OCI-LY3 (cell line): ENCODE results near the gene GATA3.

Experiments used
- H2AFZ ChIP-seq: fragments of 200-600, 300-600 bp; shearing (Covaris generic); 2 replicates; pipeline ENCODE4 v1.6.0; 2014; ENCODE audit warnings: antibody characterized with exemption, low read depth, low read length
- H3K27ac ChIP-seq: fragments of 200-600, 300-600 bp; sonication (generic); 2 replicates; pipeline ENCODE4 v1.5.1; 2014; ENCODE audit warnings: mild to moderate bottlenecking, low read length, moderate library complexity, mixed read lengths
- H3K27me3 ChIP-seq: fragments of 200-600, 300-600 bp; sonication (generic); 2 replicates; pipeline ENCODE4 v1.6.1; 2014; ENCODE audit warnings: low read depth, low read length, mixed read lengths
- H3K36me3 ChIP-seq: fragments of 200-600, 300-600 bp; sonication (generic); replicated peaks from 2 replicates; pipeline ENCODE3; 2014; ENCODE audit warnings: low read depth, low read length, mixed read lengths
- H3K4me1 ChIP-seq: fragments of 300-600, 200-600 bp; sonication (generic); 2 replicates; pipeline ENCODE4 v1.6.1; 2014; ENCODE audit warnings: low read length, mixed read lengths
- H3K4me2 ChIP-seq: fragments of 200-600, 300-600 bp; sonication (generic); 2 replicates; pipeline ENCODE4 v1.6.1; 2014; ENCODE audit warnings: low read length, mixed read lengths
- H3K4me3 ChIP-seq: fragments of 300-600, 200-600 bp; sonication (generic); 2 replicates; pipeline ENCODE4 v1.5.1; 2014; ENCODE audit warnings: antibody characterized with exemption, mild to moderate bottlenecking, low read length, moderate library complexity
- H3K79me2 ChIP-seq: fragments of 300-600, 200-600 bp; shearing (Covaris generic); 2 replicates; pipeline ENCODE4 v1.6.1; 2014; ENCODE audit warnings: mild to moderate bottlenecking, low read length, mixed read lengths
- H3K9ac ChIP-seq: fragments of 300-600, 200-600 bp; shearing (Covaris generic); 2 replicates; pipeline ENCODE4 v1.6.0; 2014; ENCODE audit warnings: mild to moderate bottlenecking, low read length, moderate library complexity
- H3K9me3 ChIP-seq: fragments of 200-600, 300-600 bp; shearing (Covaris generic); 2 replicates; pipeline ENCODE4 v1.6.1; 2014; ENCODE audit warnings: low read length, mixed read lengths; ENCODE audit not compliant: insufficient read depth
- H4K20me1 ChIP-seq: fragments of 200-600, 300-600 bp; sonication (generic); 2 replicates; pipeline ENCODE4 v1.6.1; 2016; ENCODE audit warnings: low read length, mixed read lengths; ENCODE audit not compliant: insufficient read depth
- EZH2phosphoT487 ChIP-seq: fragments of 200-600 bp; shearing (Covaris generic); IDR thresholded peaks from 2 replicates; pipeline ENCODE4 v1.6.1; 2018; ENCODE audit warnings: antibody characterized with exemption, mixed run types, low read depth
- TF ChIP-seq, protein P1 (sequence below): fragments of 200-600, 300-600 bp; sonication (generic); IDR thresholded peaks from 2 replicates; pipeline ENCODE4 v1.5.1; 2014; ENCODE audit warnings: antibody characterized with exemption, low read length, low read depth

Gene GATA3

DNA sequence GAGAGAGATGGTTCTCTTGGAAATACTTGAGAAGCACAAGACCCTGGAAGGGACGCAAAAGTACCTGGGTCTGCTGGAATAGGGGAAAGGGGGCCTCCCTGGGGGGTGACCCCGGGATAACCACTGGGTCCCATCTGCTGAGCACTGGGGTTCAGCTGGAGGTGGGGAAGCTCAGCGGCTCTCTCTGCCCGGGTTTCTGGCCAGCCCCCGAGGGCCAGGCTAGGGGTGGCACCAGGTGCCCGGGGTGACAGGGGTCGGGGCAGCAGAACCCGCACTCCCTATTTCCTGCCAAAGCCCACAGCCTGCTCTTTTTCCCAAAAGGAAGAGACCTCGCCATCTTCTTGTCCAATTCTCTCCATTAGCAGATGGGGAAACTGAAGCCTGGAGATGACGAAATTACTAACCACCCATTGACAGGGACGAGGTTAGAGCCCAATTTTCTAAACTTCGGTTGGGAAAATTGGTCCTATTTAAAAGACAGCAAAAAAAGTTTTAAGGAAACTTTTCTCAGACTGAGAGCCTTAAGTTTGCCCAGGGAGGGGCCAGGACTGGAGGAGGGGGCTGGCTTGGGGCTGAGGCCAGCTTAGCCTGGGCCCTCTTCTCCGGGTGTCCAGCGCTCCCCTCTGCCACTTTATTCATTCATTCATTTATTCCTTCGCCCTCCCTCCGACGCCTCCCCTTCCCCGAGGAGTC lies 17.8 kb upstream of the GATA3 start:
- Histone ChIP-seq H2AFZ (no peak overlapping the region), H3K4me1 (no peaks in the 10 kb centered on the region), H3K27me3 (peaks cover 11% of the 10 kb centered on the region), H3K9me3 (no peaks in the 10 kb centered on the region), H3K4me2 (no peak overlapping the region), H3K79me2 (no peaks in the 10 kb centered on the region), H3K36me3 (no peaks in the 10 kb centered on the region), H3K9ac (no peak overlapping the region), H4K20me1 (no peaks in the 10 kb centered on the region), H3K27ac (no peak overlapping the region), H3K4me3 (no peak overlapping the region)
- no peak for TF ChIP-seq EZH2phosphoT487
- TF ChIP-seq, protein P1, sequence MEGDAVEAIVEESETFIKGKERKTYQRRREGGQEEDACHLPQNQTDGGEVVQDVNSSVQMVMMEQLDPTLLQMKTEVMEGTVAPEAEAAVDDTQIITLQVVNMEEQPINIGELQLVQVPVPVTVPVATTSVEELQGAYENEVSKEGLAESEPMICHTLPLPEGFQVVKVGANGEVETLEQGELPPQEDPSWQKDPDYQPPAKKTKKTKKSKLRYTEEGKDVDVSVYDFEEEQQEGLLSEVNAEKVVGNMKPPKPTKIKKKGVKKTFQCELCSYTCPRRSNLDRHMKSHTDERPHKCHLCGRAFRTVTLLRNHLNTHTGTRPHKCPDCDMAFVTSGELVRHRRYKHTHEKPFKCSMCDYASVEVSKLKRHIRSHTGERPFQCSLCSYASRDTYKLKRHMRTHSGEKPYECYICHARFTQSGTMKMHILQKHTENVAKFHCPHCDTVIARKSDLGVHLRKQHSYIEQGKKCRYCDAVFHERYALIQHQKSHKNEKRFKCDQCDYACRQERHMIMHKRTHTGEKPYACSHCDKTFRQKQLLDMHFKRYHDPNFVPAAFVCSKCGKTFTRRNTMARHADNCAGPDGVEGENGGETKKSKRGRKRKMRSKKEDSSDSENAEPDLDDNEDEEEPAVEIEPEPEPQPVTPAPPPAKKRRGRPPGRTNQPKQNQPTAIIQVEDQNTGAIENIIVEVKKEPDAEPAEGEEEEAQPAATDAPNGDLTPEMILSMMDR, result no peak

GRCh38 chr10:8037199-8037801 lies 17.2 kb upstream of the GATA3 start:
- no peaks in the 10 kb centered on the region for H4K20me1 ChIP-seq
- no peak overlapping the region for H3K9ac ChIP-seq
- no peak overlapping the region for H3K27ac ChIP-seq
- no peaks in the 10 kb centered on the region for H3K36me3 ChIP-seq
- H3K79me2 ChIP-seq, result no peaks in the 10 kb centered on the region
- no peak overlapping the region for H3K4me2 ChIP-seq
- H3K4me3 ChIP-seq, result no peak overlapping the region
- peaks cover 14% of the 10 kb centered on the region for H3K27me3 ChIP-seq
- no peak overlapping the region for H2AFZ ChIP-seq
- no peaks in the 10 kb centered on the region for H3K9me3 ChIP-seq
- TF ChIP-seq, protein P1, result no peak
- no peak for TF ChIP-seq EZH2phosphoT487
- peaks cover 3% of the 10 kb centered on the region; the same call in 1 of the 2 replicates for H3K4me1 ChIP-seq

GRCh38 chr10:8037941-8038894 lies 16.3 kb upstream of the GATA3 start:
- Histone ChIP-seq H3K27ac (no peak overlapping the region), H4K20me1 (no peaks in the 10 kb centered on the region), H3K9me3 (no peaks in the 10 kb centered on the region)

More at GRCh38 chr10:8037941-8038894, 16.3 kb upstream of the GATA3 start:
- TF ChIP-seq EZH2phosphoT487, result no peak
- TF ChIP-seq, protein P1, result no peak
- Histone ChIP-seq H3K4me3 (no peak overlapping the region), H3K27me3 (peaks cover 14% of the 10 kb centered on the region), H3K4me2 (no peak overlapping the region), H3K9ac (no peak overlapping the region), H3K36me3 (no peaks in the 10 kb centered on the region), H3K79me2 (no peaks in the 10 kb centered on the region), H3K4me1 (peaks cover 8% of the 10 kb centered on the region), H2AFZ (no peak overlapping the region)
